Fibroblast of lung (primary cell): Measurements from ENCODE around the gene PYGL. TPM values are rescaled to one million over a fixed set of nuclear protein-coding genes. Genes with fewer than 3 reads are reported as not detected.
A peak's percentile ranks its signal among the peaks of the same experiment; 100 is the strongest.

ENCODE experiments used
- DNase-seq, 2 donors: peaks; one replicate each; pipeline versions ENCODE4 v3.0.0 to v3.0.0-alpha.2; 2010; ENCODE audit warnings: low read depth in 2 of 2
- H2AFZ ChIP-seq: 2 replicates; pipeline ENCODE4 v1.5.1; 2012; ENCODE audit warnings: low read length, control low read depth, inconsistent platforms
- H3K27ac ChIP-seq: 2 replicates; pipeline ENCODE4 v1.5.1; 2011; ENCODE audit warnings: low read length, control low read depth; ENCODE audit not compliant: insufficient read depth
- H3K27me3 ChIP-seq: 2 replicates; pipeline ENCODE4 v1.5.1; 2011; ENCODE audit warnings: mild to moderate bottlenecking, low read length; ENCODE audit not compliant: control insufficient read depth, insufficient read depth
- H3K36me3 ChIP-seq: 2 replicates; pipeline ENCODE4 v1.5.1; 2011; ENCODE audit warnings: low read length; ENCODE audit not compliant: control insufficient read depth, insufficient read depth
- H3K4me1 ChIP-seq: 2 replicates; pipeline ENCODE4 v1.5.1; 2011; ENCODE audit warnings: low read length; ENCODE audit not compliant: control insufficient read depth, insufficient read depth; ENCODE audit errors: extremely low read depth
- H3K4me2 ChIP-seq: 2 replicates; pipeline ENCODE4 v1.5.1; 2011; ENCODE audit warnings: low read length, control low read depth; ENCODE audit not compliant: insufficient read depth; ENCODE audit errors: extremely low read depth
- H3K4me3 ChIP-seq, 4 experiments: fragments of 200-600 bp in 1 of 4; sonication (generic) in 1 of 4; replicated peaks in 1 of 4; 2 replicates each; pipeline ENCODE4 v1.5.1; 2011 to 2016; ENCODE audit warnings: low read length in 4 of 4, low read depth in 3 of 4, mild to moderate bottlenecking in 3 of 4, control low read depth in 2 of 4, inconsistent platforms in 1 of 4, mixed read lengths in 1 of 4; ENCODE audit not compliant: insufficient read depth in 1 of 4; ENCODE audit errors: control extremely low read depth in 1 of 4
- H3K79me2 ChIP-seq: 2 replicates; pipeline ENCODE4 v1.5.1; 2012; ENCODE audit warnings: mild to moderate bottlenecking, low read length, inconsistent platforms; ENCODE audit not compliant: control insufficient read depth, insufficient read depth
- H3K9ac ChIP-seq: 2 replicates; pipeline ENCODE4 v1.5.1; 2011; ENCODE audit warnings: mild to moderate bottlenecking, low read length, control low read depth; ENCODE audit not compliant: insufficient read depth
- H3K9me3 ChIP-seq: 2 replicates; pipeline ENCODE4 v1.5.1; 2012; ENCODE audit warnings: low read depth, low read length; ENCODE audit not compliant: control insufficient read depth, insufficient read depth
- H4K20me1 ChIP-seq: 2 replicates; pipeline ENCODE4 v1.5.1; 2011; ENCODE audit warnings: low read length; ENCODE audit not compliant: control insufficient read depth, insufficient read depth; ENCODE audit errors: extremely low read depth
- EZH2 ChIP-seq: IDR thresholded peaks from 2 replicates; pipeline ENCODE4 v1.5.1; 2012; ENCODE audit warnings: low read length, control low read depth, mild to moderate bottlenecking; ENCODE audit errors: missing control alignments
- polyA plus RNA-seq, 2 donors: library from polyadenylated mRNA; depleted of rRNA in 1 of 2; stranded (reverse) in 1 of 2; unstranded in 1 of 2; fragments of >200 nt; gene quantifications; 2 replicates each; pipeline ENCODE4 v1.2.1, GENCODE V29; 2011 to 2012; ENCODE audit warnings: missing spikeins in 1 of 2
- total RNA-seq: library from RNA; depleted of rRNA; stranded (reverse); fragments of >200 nt; gene quantifications from 2 replicates; pipeline ENCODE4 v1.2.1, GENCODE V29; 2014
- TF ChIP-seq, protein P1 (sequence below), 2 donors: IDR thresholded peaks in 1 of 2; conservative IDR thresholded peaks in 1 of 2; 1 replicate in 1 of 2; 2 replicates in 1 of 2; pipeline ENCODE4 v1.5.1; 2011 to 2012; ENCODE audit warnings: low read length in 2 of 2, control low read depth in 1 of 2, inconsistent platforms in 1 of 2, low read depth in 1 of 2, mild to moderate bottlenecking in 1 of 2

The PYGL gene
- total and polyA plus RNA-seq, 2 donors (not counting 1 experiment from before 2014, with no cell fraction given) = 56.2 to 76.8 TPM

DNA sequence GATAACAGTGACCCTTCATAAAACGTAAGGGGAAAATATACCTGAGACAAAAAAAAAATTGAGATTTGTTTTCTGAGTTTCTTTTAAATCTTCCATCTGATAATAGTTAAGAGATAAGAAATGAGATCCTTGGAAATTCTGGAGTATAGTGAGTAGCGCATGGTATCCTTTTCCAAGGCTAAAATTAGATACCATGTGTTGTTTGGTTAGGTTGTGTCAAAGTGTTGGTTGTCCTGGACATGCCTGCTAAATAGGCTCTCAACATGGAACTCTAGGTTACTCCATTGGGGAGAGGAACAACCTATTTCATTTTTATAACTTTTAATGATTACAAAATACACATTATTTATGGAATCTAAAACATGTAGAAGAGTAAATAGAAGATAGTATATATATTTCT, 14.8 kb downstream of the PYGL start:
- DNase-seq = no peak
- H3K36me3 ChIP-seq = peaks cover 1% of the 10 kb centered on the region
- H3K4me3 ChIP-seq = no peak overlapping the region

DNA sequence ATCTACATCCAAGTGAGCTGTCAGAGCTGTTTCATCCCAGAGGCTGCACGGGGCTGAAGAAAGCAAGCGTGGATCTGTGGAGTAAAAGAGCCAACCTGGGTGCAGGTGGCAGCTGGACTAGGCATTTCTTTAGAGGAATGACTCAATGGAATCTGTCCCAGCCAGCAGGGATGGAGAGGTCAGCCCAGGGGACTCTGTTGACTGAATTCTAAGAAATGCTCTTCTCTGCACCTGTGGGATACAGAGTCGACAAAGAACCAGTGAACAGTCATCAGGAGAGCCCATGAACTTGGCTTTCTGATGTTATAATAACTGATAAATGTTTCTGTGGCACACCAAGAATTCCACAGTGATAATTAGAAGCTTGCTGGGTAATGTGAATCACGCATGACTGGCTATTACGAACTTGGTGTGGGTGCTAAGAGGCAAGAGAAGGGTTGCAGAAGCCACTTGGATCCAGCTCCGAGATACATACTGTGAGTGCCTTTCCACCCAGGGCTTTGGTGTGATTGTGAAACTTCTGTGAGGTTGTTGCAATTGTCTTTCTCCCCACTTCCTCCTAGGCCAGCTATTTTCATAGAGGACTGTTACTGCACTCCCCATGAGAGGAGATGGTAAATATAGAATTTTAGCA, 16.2 kb downstream of the PYGL start:
- TF ChIP-seq, protein P1, sequence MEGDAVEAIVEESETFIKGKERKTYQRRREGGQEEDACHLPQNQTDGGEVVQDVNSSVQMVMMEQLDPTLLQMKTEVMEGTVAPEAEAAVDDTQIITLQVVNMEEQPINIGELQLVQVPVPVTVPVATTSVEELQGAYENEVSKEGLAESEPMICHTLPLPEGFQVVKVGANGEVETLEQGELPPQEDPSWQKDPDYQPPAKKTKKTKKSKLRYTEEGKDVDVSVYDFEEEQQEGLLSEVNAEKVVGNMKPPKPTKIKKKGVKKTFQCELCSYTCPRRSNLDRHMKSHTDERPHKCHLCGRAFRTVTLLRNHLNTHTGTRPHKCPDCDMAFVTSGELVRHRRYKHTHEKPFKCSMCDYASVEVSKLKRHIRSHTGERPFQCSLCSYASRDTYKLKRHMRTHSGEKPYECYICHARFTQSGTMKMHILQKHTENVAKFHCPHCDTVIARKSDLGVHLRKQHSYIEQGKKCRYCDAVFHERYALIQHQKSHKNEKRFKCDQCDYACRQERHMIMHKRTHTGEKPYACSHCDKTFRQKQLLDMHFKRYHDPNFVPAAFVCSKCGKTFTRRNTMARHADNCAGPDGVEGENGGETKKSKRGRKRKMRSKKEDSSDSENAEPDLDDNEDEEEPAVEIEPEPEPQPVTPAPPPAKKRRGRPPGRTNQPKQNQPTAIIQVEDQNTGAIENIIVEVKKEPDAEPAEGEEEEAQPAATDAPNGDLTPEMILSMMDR (conservative IDR thresholded peaks at IDR 0.05 in 1 of 2, IDR thresholded peaks at IDR 0.05 in 1 of 2; ENCODE audit: low read depth in 1 of 2, low read length in 2 of 2) = no peak
- TF ChIP-seq EZH2 = no peak
- Histone ChIP-seq H3K9ac (no peak overlapping the region), H3K27ac (no peak overlapping the region), H3K27me3 (no peaks in the 10 kb centered on the region), H3K9me3 (no peaks in the 10 kb centered on the region), H3K4me1 (no peaks in the 10 kb centered on the region), H2AFZ (no peak overlapping the region), H3K79me2 (no peaks in the 10 kb centered on the region), H3K4me3 (no peak overlapping the region), H4K20me1 (no peaks in the 10 kb centered on the region), H3K4me2 (no peak overlapping the region), H3K36me3 (peaks cover 1% of the 10 kb centered on the region)
- peak; percentile 74 to 98 for DNase-seq

More for the DNA sequence above, 14.8 kb downstream of the PYGL start:
- H3K79me2 ChIP-seq = no peaks in the 10 kb centered on the region
- TF ChIP-seq, protein P1 (conservative IDR thresholded peaks at IDR 0.05 in 1 of 2, IDR thresholded peaks at IDR 0.05 in 1 of 2; ENCODE audit: low read depth in 1 of 2, low read length in 2 of 2) = no peak
- no peak for TF ChIP-seq EZH2
- H3K9ac ChIP-seq = no peak overlapping the region
- H3K9me3 ChIP-seq = no peaks in the 10 kb centered on the region
- H3K4me2 ChIP-seq = no peak overlapping the region
- no peaks in the 10 kb centered on the region for H3K27me3 ChIP-seq
- no peaks in the 10 kb centered on the region for H4K20me1 ChIP-seq
- no peak overlapping the region for H3K27ac ChIP-seq
- no peak overlapping the region for H2AFZ ChIP-seq
- no peaks in the 10 kb centered on the region for H3K4me1 ChIP-seq

DNA sequence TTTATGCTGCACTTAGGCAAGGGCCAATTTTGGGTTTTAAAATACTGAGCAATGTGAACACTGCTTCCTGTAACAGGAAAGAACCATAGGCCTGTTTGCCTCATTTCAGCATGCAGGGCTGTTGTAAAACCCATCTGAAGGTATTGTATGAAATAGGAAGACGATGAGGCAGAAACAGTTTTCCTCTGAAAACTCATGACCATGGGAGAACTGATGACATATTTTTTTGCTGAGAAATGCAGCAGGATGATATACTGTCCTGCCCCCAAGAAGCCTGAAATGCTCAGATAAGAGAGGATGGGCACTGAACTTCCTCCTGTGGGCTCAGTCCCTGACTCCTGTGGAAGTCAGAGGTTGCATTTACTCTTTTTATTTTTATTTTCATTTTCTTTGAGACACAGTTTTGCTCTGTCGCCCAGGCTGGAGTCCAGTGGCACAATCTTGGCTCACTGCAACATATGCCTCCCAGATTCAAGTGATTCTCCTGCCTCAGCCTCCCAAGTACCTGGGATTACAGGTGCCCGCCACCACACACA, 17.4 kb downstream of the PYGL start:
- Histone ChIP-seq H3K4me1 (no peaks in the 10 kb centered on the region), H3K9ac (no peak overlapping the region), H2AFZ (no peak overlapping the region), H4K20me1 (no peaks in the 10 kb centered on the region), H3K27ac (no peak overlapping the region), H3K27me3 (no peaks in the 10 kb centered on the region), H3K4me3 (no peak overlapping the region), H3K36me3 (peaks cover 1% of the 10 kb centered on the region), H3K79me2 (no peaks in the 10 kb centered on the region), H3K9me3 (no peaks in the 10 kb centered on the region), H3K4me2 (no peak overlapping the region)
- DNase-seq = no peak
- TF ChIP-seq, protein P1 (conservative IDR thresholded peaks at IDR 0.05 in 1 of 2, IDR thresholded peaks at IDR 0.05 in 1 of 2; ENCODE audit: low read depth in 1 of 2, low read length in 2 of 2) = no peak
- TF ChIP-seq EZH2 = no peak
